HL-60/S4 treated with retinoic acid at 250 ng/mL for 4 days and 3 days (cell line): ENCODE measurements around the gene CD244.

Experiments used
- in situ Hi-C: fragments of 300-500 bp; cut with MboI; formaldehyde crosslinking; loops from 2 replicates; pipeline ENCODE4 v1.7.0; 2022; ENCODE audit warnings: low sequenced_read_pairs

CD244 gene

DNA sequence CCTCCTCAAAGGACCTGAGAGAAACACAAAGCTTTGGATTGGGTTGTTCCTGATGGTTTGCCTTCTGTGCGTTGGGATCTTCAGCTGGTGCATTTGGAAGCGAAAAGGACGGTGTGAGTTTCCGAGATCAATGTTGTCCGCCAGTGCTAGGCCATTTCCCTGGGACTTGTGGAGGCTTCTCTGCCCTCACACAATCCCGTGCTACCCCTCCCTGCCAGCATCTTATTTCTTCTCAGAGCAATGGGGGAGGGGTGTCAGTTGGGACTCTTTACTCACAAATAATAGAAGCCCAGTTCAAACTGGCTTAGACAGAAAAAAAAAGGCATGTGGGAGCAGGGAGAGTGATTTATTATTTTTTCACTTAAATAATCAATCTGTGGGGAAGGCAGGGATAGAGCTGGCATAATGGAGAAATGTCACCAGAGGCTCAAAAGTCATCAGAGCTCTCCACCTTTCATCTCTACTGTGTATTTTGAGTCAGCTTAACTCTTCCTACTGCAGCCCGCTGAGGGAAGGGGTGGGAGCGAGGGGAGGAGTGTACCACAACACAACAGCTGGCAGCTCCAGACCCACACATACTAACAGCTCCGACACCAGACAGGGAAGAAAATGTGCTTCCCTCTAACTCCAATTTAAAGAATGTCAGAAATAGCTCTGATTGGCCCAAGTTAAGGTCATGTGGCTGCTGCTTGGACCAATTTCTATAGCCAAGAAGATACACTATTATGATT lies 44.3 kb downstream of the CD244 start:
- in situ Hi-C loops: no loop called here

- in situ Hi-C loops: no loop called here
These were observed 47.8 kb downstream of the CD244 start for GRCh38 chr1:160814856-160815255.

DNA sequence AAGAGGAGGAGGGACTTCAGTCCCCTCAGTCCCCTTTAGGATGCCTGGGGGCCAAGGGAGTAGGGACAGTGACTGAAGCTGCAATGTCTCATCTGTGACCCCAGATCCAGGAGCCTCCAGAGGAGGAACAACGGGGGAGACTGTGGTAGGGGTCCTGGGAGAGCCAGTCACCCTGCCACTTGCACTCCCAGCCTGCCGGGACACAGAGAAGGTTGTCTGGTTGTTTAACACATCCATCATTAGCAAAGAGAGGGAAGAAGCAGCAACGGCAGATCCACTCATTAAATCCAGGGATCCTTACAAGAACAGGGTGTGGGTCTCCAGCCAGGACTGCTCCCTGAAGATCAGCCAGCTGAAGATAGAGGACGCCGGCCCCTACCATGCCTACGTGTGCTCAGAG lies 48.4 kb downstream of the CD244 start:
- in situ Hi-C loops: no loop called here

GRCh38 chr1:160813215-160813614 lies 49.5 kb downstream of the CD244 start:
- in situ Hi-C loops: no loop called here

DNA sequence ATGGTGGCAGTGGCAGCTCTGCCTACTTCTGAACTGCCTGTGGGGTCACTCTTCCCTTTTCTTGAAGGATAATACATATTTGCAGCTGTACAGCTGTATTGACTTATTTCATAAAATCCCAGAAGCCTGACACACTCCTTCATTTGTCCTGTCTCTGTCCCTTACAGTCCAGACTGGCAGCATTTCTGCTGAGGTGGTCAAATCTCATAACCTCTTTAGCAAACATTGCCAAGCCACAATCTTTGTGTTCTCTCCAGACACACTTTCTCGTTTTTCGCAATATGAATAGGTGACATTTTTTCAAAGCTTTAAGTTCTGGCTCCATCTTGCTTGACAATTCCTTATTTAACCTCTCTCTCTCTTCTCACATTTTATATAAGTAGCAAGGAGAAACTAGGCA lies 51.5 kb downstream of the CD244 start:
- in situ Hi-C loops: no loop called here

- in situ Hi-C loops: no loop called here
These were observed 52.2 kb downstream of the CD244 start for GRCh38 chr1:160810486-160810885.

GRCh38 chr1:160808289-160808688 lies 54.4 kb downstream of the CD244 start:
- in situ Hi-C loops: no loop called here

DNA sequence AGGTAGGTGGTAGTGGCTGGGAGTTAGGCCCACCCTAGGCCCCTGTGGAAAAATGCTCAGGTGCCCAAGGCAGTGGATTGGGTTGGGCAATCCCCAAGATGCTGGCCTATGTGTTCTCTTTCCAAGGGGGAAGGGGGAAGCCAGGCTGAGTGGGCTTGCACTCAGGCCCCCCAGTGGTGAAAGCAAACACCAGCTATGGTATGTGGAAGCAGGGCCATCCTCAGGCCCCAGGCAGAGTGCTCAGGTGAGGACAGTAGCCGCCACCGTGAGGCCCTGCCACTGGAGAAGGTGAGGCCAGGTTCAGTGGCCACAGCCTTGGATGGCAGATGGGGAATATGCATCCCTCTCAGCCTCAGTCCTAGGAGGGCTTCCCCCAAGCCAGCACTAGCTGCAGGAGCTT lies 54.9 kb downstream of the CD244 start:
- in situ Hi-C loops: no loop called here

DNA sequence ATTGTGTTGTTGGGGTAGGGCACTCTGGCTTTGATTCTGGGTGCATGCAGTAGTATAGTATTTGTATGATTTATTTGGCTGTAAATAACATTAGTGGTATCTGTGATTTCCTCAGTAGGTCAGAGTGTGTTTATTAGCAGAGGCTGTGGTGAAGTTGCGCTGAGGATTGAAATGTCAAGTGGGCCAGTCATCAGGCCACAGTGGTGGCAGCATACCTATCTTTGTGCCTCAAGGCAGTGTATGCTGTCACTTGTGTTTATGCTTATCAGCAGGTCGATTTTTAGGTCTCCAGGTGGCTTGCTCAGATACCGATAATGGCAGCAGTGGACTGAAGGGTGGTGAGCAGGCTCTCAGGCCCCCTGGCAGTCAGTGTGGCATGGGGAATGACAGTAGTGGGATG lies 55.4 kb downstream of the CD244 start:
- in situ Hi-C loops: no loop called here

GRCh38 chr1:160806784-160807183 lies 55.9 kb downstream of the CD244 start:
- in situ Hi-C loops: no loop called here

DNA sequence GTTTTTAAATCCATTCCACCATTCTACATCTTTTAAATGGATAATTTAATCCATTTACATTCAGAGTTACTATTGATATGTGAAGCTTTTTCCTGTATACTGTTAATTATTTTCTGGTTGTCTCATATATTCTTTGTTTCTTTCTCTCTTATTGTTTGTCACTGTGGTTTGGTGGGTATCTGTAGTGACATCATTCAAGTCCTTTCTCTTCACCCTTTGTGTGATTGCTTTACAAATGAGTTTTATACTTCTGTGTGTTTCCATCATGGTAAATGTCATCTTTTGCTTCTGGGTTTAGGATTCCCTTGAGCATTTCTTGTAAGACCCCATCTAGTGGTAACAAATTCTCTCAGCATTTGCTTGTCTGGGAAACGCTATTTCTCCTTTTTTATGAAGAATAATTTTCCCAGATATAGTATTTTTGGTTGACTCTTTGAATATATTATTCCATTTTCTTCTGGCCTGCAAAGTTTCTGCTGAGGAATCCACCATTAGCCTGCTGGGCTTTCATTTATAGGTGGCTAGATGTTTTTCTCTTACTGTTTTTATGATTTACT lies 56.5 kb downstream of the CD244 start:
- in situ Hi-C loops: no loop called here

DNA sequence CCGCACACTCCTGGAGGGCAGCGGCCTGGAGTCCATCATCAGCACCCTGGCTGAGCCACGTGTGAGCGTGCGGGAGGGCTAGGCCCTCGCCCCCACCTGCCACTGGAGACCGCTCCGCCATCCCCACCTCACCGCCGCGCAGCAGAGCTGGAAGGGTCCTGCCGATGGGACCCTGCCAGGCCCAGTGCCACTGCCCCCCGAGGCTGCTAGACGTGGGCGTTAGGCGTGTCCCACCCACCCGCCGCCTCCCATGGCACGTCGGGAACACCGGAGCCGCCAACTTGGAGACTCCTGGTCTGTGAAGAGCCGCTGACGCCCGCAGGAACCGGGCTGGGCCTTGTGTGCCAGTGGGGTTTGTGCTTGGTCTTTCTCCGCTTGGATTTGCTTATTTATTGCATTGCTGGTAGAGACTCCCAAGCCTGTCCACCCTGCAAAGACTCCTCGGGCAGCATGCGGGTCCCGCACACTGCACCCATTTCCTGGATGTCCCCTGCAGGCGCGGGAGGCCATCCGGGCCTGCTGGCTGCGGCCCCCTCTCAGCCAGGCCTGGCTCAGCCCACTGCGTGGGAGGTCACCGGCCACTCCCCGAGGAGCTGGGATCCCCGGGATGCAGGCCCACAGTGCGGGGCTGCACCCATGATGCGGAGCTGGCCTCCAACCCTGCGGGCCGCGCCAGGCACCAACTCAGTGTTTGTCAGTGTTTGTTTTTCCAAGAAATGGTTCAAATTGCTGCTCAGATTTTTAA lies 60.7 kb downstream of the CD244 start:
- in situ Hi-C loops: no loop called here

- in situ Hi-C loops: no loop called here
These were observed 61.9 kb downstream of the CD244 start for GRCh38 chr1:160800645-160801408.

- in situ Hi-C loops: no loop called here
These were observed 62.5 kb downstream of the CD244 start for GRCh38 chr1:160800142-160800541.

GRCh38 chr1:160799641-160800040 lies 63.0 kb downstream of the CD244 start:
- in situ Hi-C loops: no loop called here

DNA sequence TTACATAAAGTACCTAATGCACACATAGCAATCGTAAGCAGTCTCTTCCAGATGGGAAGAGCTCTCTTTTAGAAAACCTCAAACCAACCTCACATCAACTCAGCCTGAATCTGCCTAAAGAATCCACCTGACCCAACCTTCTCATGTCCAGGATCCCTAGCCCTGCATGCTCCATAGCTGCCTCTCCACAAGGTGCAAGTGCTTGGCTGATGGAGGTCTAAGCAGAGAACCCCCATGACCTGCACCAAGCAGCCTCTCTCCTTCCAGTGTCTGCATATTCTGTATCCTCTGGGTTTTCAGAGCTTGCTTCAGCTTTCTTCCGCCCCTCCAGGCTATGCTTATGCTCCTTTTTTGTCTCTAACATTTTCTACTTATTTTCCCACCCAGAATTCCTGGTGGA lies 64.2 kb downstream of the CD244 start:
- in situ Hi-C loops: no loop called here

DNA sequence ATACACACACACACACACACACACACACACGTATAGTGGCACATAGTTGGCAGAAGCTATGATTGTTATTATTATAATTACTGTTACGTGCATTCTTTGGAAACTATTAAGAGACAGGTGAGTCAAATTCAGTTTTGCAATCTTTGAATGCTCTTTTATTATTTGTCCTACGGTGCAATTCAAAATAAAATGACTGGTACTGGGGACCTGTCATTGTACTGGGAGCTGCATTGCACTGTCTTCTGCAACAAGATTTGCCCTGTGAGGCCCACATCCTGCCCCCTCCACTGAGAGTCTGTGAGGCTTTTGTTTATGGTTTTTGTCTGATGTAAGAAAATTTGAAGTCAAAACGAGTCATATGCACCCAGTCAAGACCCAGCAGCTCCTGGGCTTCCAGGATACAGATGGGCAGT lies 64.8 kb downstream of the CD244 start:
- in situ Hi-C loops: no loop called here

GRCh38 chr1:160797271-160797709 lies 65.4 kb downstream of the CD244 start:
- in situ Hi-C loops: no loop called here

DNA sequence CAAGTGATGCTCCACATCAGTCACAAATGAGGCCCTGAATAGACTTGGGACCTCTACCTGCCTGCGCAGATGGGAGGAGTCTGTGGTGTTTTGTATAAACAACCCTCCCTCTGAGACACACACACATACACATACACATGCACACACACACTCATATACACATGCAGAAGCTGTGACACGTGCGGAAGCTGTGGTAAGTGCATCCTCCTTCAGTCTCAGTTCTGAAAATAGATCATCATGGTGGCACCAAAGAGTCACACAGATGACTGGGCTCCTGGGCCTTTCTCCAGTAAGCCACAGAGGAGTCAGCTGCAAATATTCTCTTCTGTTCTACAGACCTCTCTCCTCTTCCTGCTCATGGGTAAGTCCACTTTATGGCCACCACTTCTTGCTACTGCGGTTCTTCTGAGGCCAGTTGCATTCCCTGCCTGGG lies 66.7 kb downstream of the CD244 start, which contains the start of gene LY9:
Gene LY9, plus strand, starts transcription at position 224 of the 433 bp plus-strand sequence. Its CDS starts 14 bp downstream, at position 238.
- in situ Hi-C loops: no loop called here

DNA sequence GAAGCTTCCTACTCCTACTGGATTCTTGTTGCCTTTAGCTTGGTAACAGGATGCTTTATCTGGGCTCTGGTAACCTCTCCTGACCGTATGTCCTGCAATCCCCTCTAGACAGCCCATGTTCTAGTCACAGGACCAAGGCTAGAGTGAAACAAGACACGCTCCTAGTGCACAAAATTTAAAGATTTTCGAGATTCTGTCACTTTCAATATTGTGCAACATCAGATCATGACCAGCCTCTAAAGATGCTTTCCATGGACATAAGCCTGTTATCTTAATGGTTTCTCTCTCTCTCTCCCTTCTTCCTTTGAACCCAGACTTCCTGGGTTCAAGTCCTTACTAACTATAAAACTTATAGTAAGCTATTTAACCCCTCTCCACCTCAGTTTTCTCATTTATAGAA lies 68.3 kb downstream of the CD244 start:
- in situ Hi-C loops: no loop called here
